WTC11 (cell line): ENCODE results near the gene CDH22. TPM values are rescaled to one million over a fixed set of nuclear protein-coding genes. Genes with fewer than 3 reads are reported as not detected.

Source experiments
- ATAC-seq: fragments of 200-7000 bp; cut with Tn5 transposase; 2 replicates; pipeline ENCODE4 v1.10.0; 2021; ENCODE audit warnings: mild to moderate bottlenecking, moderate library complexity
- CTCF ChIA-PET: fragments of 300-600 bp; sonication (Branson Sonifier 250); formaldehyde crosslinking; loops from one replicate; lab custom pipeline; 2021; ENCODE audit warnings: antibody characterized with exemption; lab: Charles Lee
- POLR2A ChIA-PET: fragments of 350-600 bp; sonication (Branson Sonifier 250); formaldehyde crosslinking; loops from one replicate; lab custom pipeline; 2021; ENCODE audit warnings: antibody characterized with exemption; lab: Charles Lee
- DNase-seq: peaks from one replicate; pipeline ENCODE4 v3.0.0; 2021; ENCODE audit warnings: low spot score
- H3K27ac Mint-ChIP-seq: 2 replicates; pipeline ENCODE4 v1.8.0; 2021; ENCODE audit warnings: mixed read lengths
- H3K27me3 Mint-ChIP-seq: 2 replicates; pipeline ENCODE4 v1.8.0; 2021; ENCODE audit warnings: low read depth, mild to moderate bottlenecking, moderate library complexity, mixed read lengths
- H3K36me3 Mint-ChIP-seq: 2 replicates; pipeline ENCODE4 v1.8.0; 2021; ENCODE audit warnings: mixed read lengths
- H3K4me1 Mint-ChIP-seq: 2 replicates; pipeline ENCODE4 v1.8.0; 2022; ENCODE audit warnings: mixed read lengths
- H3K4me3 Mint-ChIP-seq: 2 replicates; pipeline ENCODE4 v1.8.0; 2021; ENCODE audit warnings: mild to moderate bottlenecking, moderate library complexity, mixed read lengths
- H3K9me3 Mint-ChIP-seq: 2 replicates; pipeline ENCODE4 v1.8.0; 2021; ENCODE audit warnings: mixed read lengths
- CTCF ChIP-seq: fragments of 200-600 bp; IDR thresholded peaks from 2 replicates; pipeline ENCODE4 v1.8.0; 2022; ENCODE audit warnings: antibody characterized with exemption
- E2F5 ChIP-seq: sonication (generic); formaldehyde crosslinking; IDR thresholded peaks from 2 replicates; pipeline ENCODE4 v1.8.1; 2022; ENCODE audit warnings: mild to moderate bottlenecking, moderate library complexity, missing genetic modification reagents
- ELF4 ChIP-seq: sonication (generic); formaldehyde crosslinking; IDR thresholded peaks from 2 replicates; pipeline ENCODE4 v1.8.1; 2022; ENCODE audit warnings: low read depth, mild to moderate bottlenecking, moderate library complexity, missing genetic modification reagents
- FOXJ3 ChIP-seq: sonication (generic); formaldehyde crosslinking; IDR thresholded peaks from 2 replicates; pipeline ENCODE4 v1.9.0; 2021; ENCODE audit warnings: missing genetic modification reagents, mild to moderate bottlenecking, borderline replicate concordance
- IRF2 ChIP-seq: sonication (generic); formaldehyde crosslinking; IDR thresholded peaks from 2 replicates; pipeline ENCODE4 v1.8.0; 2022; ENCODE audit warnings: low read depth, missing genetic modification reagents, borderline replicate concordance
- KAT7 ChIP-seq: sonication (generic); formaldehyde crosslinking; IDR thresholded peaks from 2 replicates; pipeline ENCODE4 v1.8.1; 2023; ENCODE audit warnings: missing genetic modification reagents, mild to moderate bottlenecking, borderline replicate concordance
- MAX ChIP-seq: sonication (generic); formaldehyde crosslinking; IDR thresholded peaks from 2 replicates; pipeline ENCODE4 v1.8.0; 2022; ENCODE audit warnings: mild to moderate bottlenecking, missing genetic modification reagents
- SP1 ChIP-seq: sonication (generic); formaldehyde crosslinking; conservative IDR thresholded peaks from 2 replicates; pipeline ENCODE4 v1.8.1; 2022; ENCODE audit warnings: missing genetic modification reagents
- TP53 ChIP-seq: sonication (generic); formaldehyde crosslinking; IDR thresholded peaks from 2 replicates; pipeline ENCODE4 v1.8.1; 2023; ENCODE audit warnings: mild to moderate bottlenecking, missing genetic modification reagents
- ZNF423 ChIP-seq: fragments of 250-450 bp; sonication (Bioruptor Pico); IDR thresholded peaks from 2 replicates; pipeline ENCODE4 v2.1.2; 2022; ENCODE audit warnings: mild to moderate bottlenecking, moderate library complexity
- ZNF671 ChIP-seq: fragments of 250-450 bp; sonication (Bioruptor Pico); IDR thresholded peaks from 2 replicates; pipeline ENCODE4 v1.8.0; 2021; ENCODE audit warnings: mild to moderate bottlenecking
- total RNA-seq: library from RNA; stranded (reverse); gene quantifications from 3 replicates; pipeline ENCODE4 v1.2.3, GENCODE V29; 2021
- TF ChIP-seq, protein P1 (sequence below): sonication (generic); formaldehyde crosslinking; IDR thresholded peaks from 2 replicates; pipeline ENCODE4 v1.8.0; 2023; ENCODE audit warnings: mild to moderate bottlenecking, missing genetic modification reagents
- TF ChIP-seq, protein P2 (sequence below): fragments of 250-450 bp; sonication (Bioruptor Pico); IDR thresholded peaks from 2 replicates; pipeline ENCODE4 v1.8.0; 2021; ENCODE audit warnings: mild to moderate bottlenecking

The CDH22 gene
- total RNA-seq, 1 experiment from 2014 or later: 0.13 TPM

DNA sequence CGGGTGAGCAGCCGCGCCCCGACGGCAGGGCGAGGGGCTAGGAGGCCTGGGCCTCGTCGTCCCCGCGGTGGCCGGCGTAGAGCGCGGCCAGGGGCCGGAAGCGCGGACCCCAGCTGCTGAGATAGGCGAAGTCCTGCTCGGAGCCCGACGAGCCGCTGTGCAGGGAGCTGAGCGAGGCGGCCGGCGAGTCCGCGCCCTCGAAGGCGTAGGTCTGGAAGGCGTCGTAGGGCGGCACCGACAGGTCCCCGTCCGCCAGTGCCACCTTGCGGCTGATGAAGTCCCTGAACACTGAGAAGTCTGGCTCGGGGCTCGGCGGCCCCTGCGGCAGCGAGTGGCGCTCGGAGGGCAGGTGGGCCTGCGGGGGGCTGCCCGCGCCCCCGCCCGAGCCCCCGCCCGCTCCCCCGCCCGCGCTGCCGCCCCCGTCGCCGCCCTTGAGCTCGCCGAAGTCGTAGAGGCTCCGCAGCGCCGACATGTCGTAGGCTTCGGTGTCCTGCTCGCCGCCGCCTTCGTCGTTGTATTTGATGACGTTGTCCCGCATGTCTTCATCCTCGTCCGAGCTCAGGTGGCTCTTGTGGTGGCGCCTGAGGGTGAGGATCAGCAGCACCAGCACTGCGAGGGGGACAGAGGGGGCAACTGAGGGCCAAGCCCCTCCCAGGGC, 133.7 kb downstream of the CDH22 start (continued):
- TF ChIP-seq CTCF (peak; percentile 55), SP1 (CRISPR knock-in tag) (0 out of 2 replicates have a peak, but pooled peaks have one; percentile 32), ZNF671 (CRISPR knock-in tag) (no peak), ELF4 (CRISPR knock-in tag) (no peak), ZNF423 (CRISPR knock-in tag) (no peak), MAX (CRISPR knock-in tag) (peak; percentile 72; the same call in 1 of the 2 replicates), E2F5 (CRISPR knock-in tag) (no peak)
- TF ChIP-seq, protein P1, sequence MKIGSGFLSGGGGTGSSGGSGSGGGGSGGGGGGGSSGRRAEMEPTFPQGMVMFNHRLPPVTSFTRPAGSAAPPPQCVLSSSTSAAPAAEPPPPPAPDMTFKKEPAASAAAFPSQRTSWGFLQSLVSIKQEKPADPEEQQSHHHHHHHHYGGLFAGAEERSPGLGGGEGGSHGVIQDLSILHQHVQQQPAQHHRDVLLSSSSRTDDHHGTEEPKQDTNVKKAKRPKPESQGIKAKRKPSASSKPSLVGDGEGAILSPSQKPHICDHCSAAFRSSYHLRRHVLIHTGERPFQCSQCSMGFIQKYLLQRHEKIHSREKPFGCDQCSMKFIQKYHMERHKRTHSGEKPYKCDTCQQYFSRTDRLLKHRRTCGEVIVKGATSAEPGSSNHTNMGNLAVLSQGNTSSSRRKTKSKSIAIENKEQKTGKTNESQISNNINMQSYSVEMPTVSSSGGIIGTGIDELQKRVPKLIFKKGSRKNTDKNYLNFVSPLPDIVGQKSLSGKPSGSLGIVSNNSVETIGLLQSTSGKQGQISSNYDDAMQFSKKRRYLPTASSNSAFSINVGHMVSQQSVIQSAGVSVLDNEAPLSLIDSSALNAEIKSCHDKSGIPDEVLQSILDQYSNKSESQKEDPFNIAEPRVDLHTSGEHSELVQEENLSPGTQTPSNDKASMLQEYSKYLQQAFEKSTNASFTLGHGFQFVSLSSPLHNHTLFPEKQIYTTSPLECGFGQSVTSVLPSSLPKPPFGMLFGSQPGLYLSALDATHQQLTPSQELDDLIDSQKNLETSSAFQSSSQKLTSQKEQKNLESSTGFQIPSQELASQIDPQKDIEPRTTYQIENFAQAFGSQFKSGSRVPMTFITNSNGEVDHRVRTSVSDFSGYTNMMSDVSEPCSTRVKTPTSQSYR (CRISPR knock-in tag): no peak
- TF ChIP-seq, protein P2, sequence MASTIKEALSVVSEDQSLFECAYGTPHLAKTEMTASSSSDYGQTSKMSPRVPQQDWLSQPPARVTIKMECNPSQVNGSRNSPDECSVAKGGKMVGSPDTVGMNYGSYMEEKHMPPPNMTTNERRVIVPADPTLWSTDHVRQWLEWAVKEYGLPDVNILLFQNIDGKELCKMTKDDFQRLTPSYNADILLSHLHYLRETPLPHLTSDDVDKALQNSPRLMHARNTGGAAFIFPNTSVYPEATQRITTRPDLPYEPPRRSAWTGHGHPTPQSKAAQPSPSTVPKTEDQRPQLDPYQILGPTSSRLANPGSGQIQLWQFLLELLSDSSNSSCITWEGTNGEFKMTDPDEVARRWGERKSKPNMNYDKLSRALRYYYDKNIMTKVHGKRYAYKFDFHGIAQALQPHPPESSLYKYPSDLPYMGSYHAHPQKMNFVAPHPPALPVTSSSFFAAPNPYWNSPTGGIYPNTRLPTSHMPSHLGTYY (CRISPR knock-in tag): no peak

DNA sequence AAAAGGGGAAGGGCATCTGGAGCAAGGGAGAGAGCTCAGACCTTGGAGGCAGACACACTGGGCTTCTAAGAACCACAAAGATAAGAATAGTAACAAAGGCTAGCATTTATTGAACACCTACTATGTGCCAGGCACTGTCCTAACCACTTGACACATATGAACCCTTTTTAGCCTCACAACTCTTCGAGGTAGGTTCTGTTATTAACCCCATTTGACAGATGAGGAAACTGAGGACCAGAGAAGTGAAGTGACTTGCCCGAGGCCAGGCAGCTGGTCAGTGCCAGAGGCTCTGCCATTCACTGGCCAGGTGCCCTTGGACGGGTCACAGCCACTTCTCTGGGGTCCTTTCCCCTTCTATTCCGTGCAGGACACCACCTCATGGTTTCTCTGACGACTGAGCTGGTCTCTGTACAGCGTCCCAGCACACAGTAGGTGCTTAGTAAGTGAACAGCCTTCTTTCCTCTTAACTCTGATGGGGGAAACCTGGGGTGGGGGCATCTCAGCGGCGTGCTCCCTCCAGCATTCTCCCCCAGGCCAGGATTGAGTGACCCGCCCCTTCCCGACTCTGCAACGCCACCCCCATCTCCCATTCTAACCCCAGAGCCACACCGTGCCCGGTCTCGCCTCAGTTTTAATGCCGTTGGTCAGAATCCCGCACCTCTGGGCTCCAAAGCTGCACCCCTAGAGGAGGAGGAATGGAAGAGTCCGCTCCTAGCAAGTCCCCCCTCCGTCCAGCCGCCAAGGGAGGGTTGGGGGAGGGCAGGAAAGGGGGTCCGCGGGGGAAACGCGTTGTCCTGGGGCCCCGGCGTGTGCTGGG, 134.4 kb downstream of the CDH22 start:
- no peak overlapping the region for H3K27ac Mint-ChIP-seq
- TF ChIP-seq FOXJ3 (CRISPR knock-in tag) (no peak), TP53 (CRISPR knock-in tag) (peak; percentile 34; the same call in 1 of the 2 replicates)
- TF ChIP-seq, all 79 proteins: peak for 1
- no peaks in the 10 kb centered on the region for H3K4me1 Mint-ChIP-seq
- peak; percentile 24 for DNase-seq
- H3K9me3 Mint-ChIP-seq: no peaks in the 10 kb centered on the region
- peaks cover 54% of the 10 kb centered on the region for H3K27me3 Mint-ChIP-seq
- H3K4me3 Mint-ChIP-seq: peak overlapping the region; percentile 47
- ChIA-PET CTCF (interaction anchor here (0.6 to 6.9 kb wide), 34 partner anchors 7 to 190 kb away, joined by 3 to 72 read pairs (median 4); no protein-coding TSS in a partner anchor), POLR2A (interaction anchor here (1.4 kb wide), 1 partner anchor 25 kb away, joined by 4 read pairs; no protein-coding TSS in a partner anchor)
- H3K36me3 Mint-ChIP-seq: no peaks in the 10 kb centered on the region
- ATAC-seq: peak; percentile 22; the same call in 1 of the 2 replicates

GRCh38 chr20:46172961-46173536, 135.2 kb downstream of the CDH22 start:
- H3K27me3 Mint-ChIP-seq: peaks cover 54% of the 10 kb centered on the region
- no peak overlapping the region for H3K4me3 Mint-ChIP-seq
- ATAC-seq (no peak), DNase-seq (no peak)
- CTCF ChIA-PET: interaction anchor here (0.6 to 6.9 kb wide), 9 partner anchors 15 to 176 kb away, joined by 3 to 72 read pairs (median 6); no protein-coding TSS in a partner anchor
- no peak for TF ChIP-seq IRF2 (CRISPR knock-in tag)
- no peak for TF ChIP-seq KAT7 (CRISPR knock-in tag)
- no peak overlapping the region for H3K27ac Mint-ChIP-seq
- POLR2A ChIA-PET: no interaction called here
- H3K9me3 Mint-ChIP-seq: no peaks in the 10 kb centered on the region
- H3K36me3 Mint-ChIP-seq: no peaks in the 10 kb centered on the region
- H3K4me1 Mint-ChIP-seq: no peaks in the 10 kb centered on the region
